HepG2 (cell line): ENCODE measurements around the gene HES1. TPM values are rescaled to one million over a fixed set of nuclear protein-coding genes. Genes with fewer than 3 reads are reported as not detected.
A peak's percentile ranks its signal among the peaks of the same experiment; 100 is the strongest.

Experiments
- ATF6 ChIP-seq: sonication (generic); formaldehyde crosslinking; conservative IDR thresholded peaks from 2 replicates; pipeline ENCODE4 v1.4.0; 2020; ENCODE audit warnings: missing genetic modification reagents
- ETV6 ChIP-seq: sonication (generic); formaldehyde crosslinking; conservative IDR thresholded peaks from 2 replicates; pipeline ENCODE4 v1.4.0; 2020; ENCODE audit warnings: missing genetic modification reagents
- HHEX ChIP-seq: IDR thresholded peaks from 2 replicates; pipeline ENCODE4 v1.6.1; 2016; ENCODE audit warnings: control low read depth
- HNRNPH1 ChIP-seq: fragments of 200-400 bp; formaldehyde crosslinking; optimal IDR thresholded peaks from 2 replicates; pipeline ENCODE3; 2017; ENCODE audit warnings: mild to moderate bottlenecking, low read depth, low read length
- PBX2 ChIP-seq: IDR thresholded peaks from 2 replicates; pipeline ENCODE4 v1.6.1; 2016; ENCODE audit warnings: control low read depth
- SNAI1 ChIP-seq: sonication (generic); formaldehyde crosslinking; IDR thresholded peaks from 2 replicates; pipeline ENCODE4 v1.5.0; 2020; ENCODE audit warnings: mild to moderate bottlenecking, missing genetic modification reagents, borderline replicate concordance
- THRA ChIP-seq: sonication (generic); formaldehyde crosslinking; IDR thresholded peaks from 2 replicates; pipeline ENCODE4 v1.4.0; 2020; ENCODE audit warnings: missing genetic modification reagents, borderline replicate concordance
- TOE1 ChIP-seq: sonication (generic); formaldehyde crosslinking; IDR thresholded peaks from 2 replicates; pipeline ENCODE4 v1.4.0; 2020; ENCODE audit warnings: mild to moderate bottlenecking, missing genetic modification reagents
- TRAFD1 ChIP-seq: sonication (generic); formaldehyde crosslinking; IDR thresholded peaks from 2 replicates; pipeline ENCODE4 v1.5.1; 2020; ENCODE audit warnings: missing genetic modification reagents, mild to moderate bottlenecking, borderline replicate concordance
- WIZ ChIP-seq: sonication (generic); formaldehyde crosslinking; IDR thresholded peaks from 2 replicates; pipeline ENCODE4 v1.5.1; 2020; ENCODE audit warnings: mild to moderate bottlenecking, missing genetic modification reagents
- ZBTB43 ChIP-seq: sonication (generic); formaldehyde crosslinking; conservative IDR thresholded peaks from 2 replicates; pipeline ENCODE4 v1.4.0; 2020; ENCODE audit warnings: missing genetic modification reagents
- ZFP41 ChIP-seq: sonication (generic); formaldehyde crosslinking; IDR thresholded peaks from 2 replicates; pipeline ENCODE4 v1.4.0; 2020; ENCODE audit warnings: mild to moderate bottlenecking, missing genetic modification reagents, borderline replicate concordance
- ZNF326 ChIP-seq: sonication (generic); formaldehyde crosslinking; IDR thresholded peaks from 2 replicates; pipeline ENCODE4 v1.4.0; 2020; ENCODE audit warnings: missing genetic modification reagents, borderline replicate concordance
- ZNF33B ChIP-seq: sonication (generic); formaldehyde crosslinking; IDR thresholded peaks from 2 replicates; pipeline ENCODE4 v1.5.1; 2020; ENCODE audit warnings: mild to moderate bottlenecking, missing genetic modification reagents
- ZNF564 ChIP-seq: sonication (generic); formaldehyde crosslinking; IDR thresholded peaks from 2 replicates; pipeline ENCODE4 v1.8.1; 2023; ENCODE audit warnings: mild to moderate bottlenecking, missing genetic modification reagents
- ZNF580 ChIP-seq: IDR thresholded peaks from 2 replicates; pipeline ENCODE4 v1.6.1; 2016; ENCODE audit warnings: low read depth, borderline replicate concordance
- ZNF766 ChIP-seq: sonication (generic); formaldehyde crosslinking; IDR thresholded peaks from 2 replicates; pipeline ENCODE4 v1.5.0; 2020; ENCODE audit warnings: missing genetic modification reagents, borderline replicate concordance
- polyA plus RNA-seq, 8 experiments: library from polyadenylated mRNA; depleted of rRNA in 3 of 8; stranded (reverse) in 7 of 8; unstranded in 1 of 8; fragments of >200 nt; fragmentation: Illumina TruSeq in 4 of 8; extraction: Trizol in 4 of 8; gene quantifications; 2 replicates each; pipeline versions ENCODE4 v1.2.1 to v1.2.3, GENCODE V29; 2011 to 2016; ENCODE audit warnings: low read depth in 4 of 8, missing spikeins in 1 of 8, mixed read lengths in 1 of 8; ENCODE audit not compliant: insufficient read depth in 1 of 8
- total RNA-seq, 5 experiments: library from RNA; depleted of rRNA; stranded (reverse); fragments of >200 nt; fragmentation: Illumina TruSeq; extraction: Trizol; gene quantifications; 2 replicates each; pipeline ENCODE4 v1.2.3, GENCODE V29; 2016; ENCODE audit warnings: low read depth in 1 of 5

HES1 gene
- total and polyA plus RNA-seq, 2 of the 13 experiments (the other 11 are each of a cell fraction or from before 2014, with no cell fraction given), result 15.4 to 19.8 TPM

GRCh38 chr3:194135806-194136518, at the start of gene HES1 (continued):
- TF ChIP-seq ZFP41 (CRISPR knock-in tag) (no peak), WIZ (CRISPR knock-in tag) (no peak), HNRNPH1 (no peak), HHEX (CRISPR knock-in tag) (no peak), PBX2 (CRISPR knock-in tag) (peak; percentile 83), SNAI1 (peak; percentile 62; the same call in 1 of the 2 replicates), ZNF564 (CRISPR knock-in tag) (no peak), ETV6 (0 out of 2 replicates have a peak, but pooled peaks have one; percentile 73), ZNF766 (CRISPR knock-in tag) (no peak), ZNF326 (no peak), ZNF580 (CRISPR knock-in tag) (peak; percentile 96), ZBTB43 (CRISPR knock-in tag) (peak; percentile 97), ATF6 (no peak), TRAFD1 (CRISPR knock-in tag) (no peak), ZNF33B (CRISPR knock-in tag) (no peak), TOE1 (no peak), THRA (CRISPR knock-in tag) (peak; percentile 82)
